Nephron progenitor cell (in vitro differentiated cells): ENCODE results near the gene PDE2A.

Source experiments
- DNase-seq: peaks from one replicate; pipeline ENCODE4 v3.0.0; 2021
- H3K27ac Mint-ChIP-seq: 2 replicates; pipeline ENCODE4 v1.8.0; 2021; ENCODE audit warnings: mild to moderate bottlenecking, moderate library complexity, mixed read lengths
- H3K27me3 Mint-ChIP-seq: 2 replicates; pipeline ENCODE4 v1.8.0; 2021; ENCODE audit warnings: mild to moderate bottlenecking, low read depth, mixed read lengths; ENCODE audit not compliant: poor library complexity
- H3K36me3 Mint-ChIP-seq: 2 replicates; pipeline ENCODE4 v1.8.0; 2021; ENCODE audit warnings: low read depth, mixed read lengths
- H3K4me1 Mint-ChIP-seq: 2 replicates; pipeline ENCODE4 v1.8.0; 2021; ENCODE audit warnings: mixed read lengths
- H3K4me3 Mint-ChIP-seq: 2 replicates; pipeline ENCODE4 v1.8.0; 2021; ENCODE audit warnings: mild to moderate bottlenecking, moderate library complexity, mixed read lengths
- H3K9me3 Mint-ChIP-seq: 2 replicates; pipeline ENCODE4 v1.8.0; 2021; ENCODE audit warnings: mild to moderate bottlenecking, moderate library complexity, mixed read lengths
- CTCF ChIP-seq: fragments of 200-600 bp; sonication (generic); IDR thresholded peaks from 2 replicates; pipeline ENCODE4 v1.5.0; 2021; ENCODE audit warnings: antibody characterized with exemption

PDE2A gene

GRCh38 chr11:72697814-72698213 lies 23.6 kb upstream of the PDE2A start:
- no peaks in the 10 kb centered on the region for H3K27me3 Mint-ChIP-seq
- no peak overlapping the region for H3K27ac Mint-ChIP-seq
- no peak overlapping the region for H3K4me3 Mint-ChIP-seq

GRCh38 chr11:72696866-72697700 lies 22.9 kb upstream of the PDE2A start:
- H3K4me3 Mint-ChIP-seq, result no peak overlapping the region
- DNase-seq, result peak; percentile 68
- TF ChIP-seq CTCF, result no peak
- no peak overlapping the region for H3K27ac Mint-ChIP-seq
- H3K36me3 Mint-ChIP-seq, result peaks cover 52% of the 10 kb centered on the region
- peaks cover 5% of the 10 kb centered on the region for H3K4me1 Mint-ChIP-seq
- H3K27me3 Mint-ChIP-seq, result no peaks in the 10 kb centered on the region
- H3K9me3 Mint-ChIP-seq, result no peaks in the 10 kb centered on the region

More at GRCh38 chr11:72697814-72698213, 23.6 kb upstream of the PDE2A start:
- Mint-ChIP-seq H3K36me3 (peaks cover 45% of the 10 kb centered on the region), H3K9me3 (no peaks in the 10 kb centered on the region), H3K4me1 (peaks cover 12% of the 10 kb centered on the region)
- no peak for TF ChIP-seq CTCF
- DNase-seq, result no peak

GRCh38 chr11:72695354-72695753 lies 21.1 kb upstream of the PDE2A start:
- H3K36me3 Mint-ChIP-seq, result peaks cover 51% of the 10 kb centered on the region
- no peaks in the 10 kb centered on the region for H3K9me3 Mint-ChIP-seq
- no peak for TF ChIP-seq CTCF
- H3K27me3 Mint-ChIP-seq, result no peaks in the 10 kb centered on the region
- no peak overlapping the region for H3K4me3 Mint-ChIP-seq
- H3K27ac Mint-ChIP-seq, result no peak overlapping the region
- DNase-seq, result no peak
- H3K4me1 Mint-ChIP-seq, result no peaks in the 10 kb centered on the region

- no peak for TF ChIP-seq CTCF
- Mint-ChIP-seq H3K4me3 (no peak overlapping the region), H3K27ac (no peak overlapping the region), H3K4me1 (no peaks in the 10 kb centered on the region), H3K36me3 (peaks cover 39% of the 10 kb centered on the region), H3K27me3 (no peaks in the 10 kb centered on the region), H3K9me3 (no peaks in the 10 kb centered on the region)
- no peak for DNase-seq
Observed at GRCh38 chr11:72693271-72693968, 19.2 kb upstream of the PDE2A start.

- Mint-ChIP-seq H3K27ac (no peak overlapping the region), H3K4me1 (no peaks in the 10 kb centered on the region), H3K36me3 (peaks cover 44% of the 10 kb centered on the region), H3K9me3 (no peaks in the 10 kb centered on the region), H3K27me3 (no peaks in the 10 kb centered on the region), H3K4me3 (no peak overlapping the region)
- TF ChIP-seq CTCF, result no peak
- no peak for DNase-seq
Observed at GRCh38 chr11:72692498-72693237, 18.4 kb upstream of the PDE2A start.
